ENCODE results near the gene PXT1. TPM values are rescaled to one million over a fixed set of nuclear protein-coding genes. Genes with fewer than 3 reads are reported as not detected.
A peak's percentile ranks its signal among the peaks of the same experiment; 100 is the strongest.

Gene PXT1
- total and polyA plus RNA-seq, 9 of the 15 experiments (the other 6 are each of a cell fraction or from before 2014, with no cell fraction given), result 0.09 to 0.11 (median 0.10) TPM; not detected in 5

GRCh38 chr6:36423101-36423824, 19.4 kb downstream of the PXT1 start (continued):
- TF ChIP-seq CCAR2 (IDR thresholded peaks at IDR 0.05; ENCODE audit: low read depth, low read length) (no peak), ZNF592 (IDR thresholded peaks at IDR 0.05) (peak; percentile 78), HNRNPL (IDR thresholded peaks at IDR 0.05; ENCODE audit: low read depth, low read length) (no peak), TOE1 (IDR thresholded peaks at IDR 0.05; ENCODE audit: borderline replicate concordance) (peak; percentile 98), TOE1 (CRISPR knock-in tag; IDR thresholded peaks at IDR 0.05; ENCODE audit: borderline replicate concordance, low read depth) (peak; percentile 17; the same call in 1 of the 2 replicates), ARNT (IDR thresholded peaks at IDR 0.05) (no peak), GTF3C2 (IDR thresholded peaks at IDR 0.05; ENCODE audit: borderline replicate concordance, extremely low read depth, insufficient read length) (no peak), ZNF395 (CRISPR knock-in tag; IDR thresholded peaks at IDR 0.05) (peak; percentile 67; the same call in 1 of the 2 replicates), PML (IDR thresholded peaks at IDR 0.05; ENCODE audit: low read length) (peak; percentile 70; the same call in 1 of the 2 replicates), SMAD3 (CRISPR knock-in tag; conservative IDR thresholded peaks at IDR 0.05) (peak; percentile 44; the same call in 1 of the 2 replicates), ILF3 (IDR thresholded peaks at IDR 0.05; ENCODE audit: borderline replicate concordance) (no peak), E2F6 (IDR thresholded peaks at IDR 0.05; ENCODE audit: borderline replicate concordance in 1 of 2, extremely low read depth in 1 of 2, insufficient read depth in 1 of 2, insufficient read length in 1 of 2, low read depth in 1 of 2, low read length in 1 of 2, poor library complexity in 1 of 2, severe bottlenecking in 1 of 2) (peak; percentile 95 to 99), HNRNPUL1 (IDR thresholded peaks at IDR 0.05; ENCODE audit: low read length) (no peak), SMARCC2 (IDR thresholded peaks at IDR 0.05; ENCODE audit: low read depth) (no peak), POLR2AphosphoS5 (IDR thresholded peaks at IDR 0.05; ENCODE audit: control insufficient read depth, insufficient read depth, low read depth, low read length) (peak; percentile 54; the same call in 1 of the 2 replicates), SRSF9 (IDR thresholded peaks at IDR 0.05; ENCODE audit: borderline replicate concordance, low read depth, low read length) (no peak)
